ENCODE results near the gene PGAM5. TPM values are rescaled to one million over a fixed set of nuclear protein-coding genes. Genes with fewer than 3 reads are reported as not detected.

PGAM5 gene
- total and polyA plus RNA-seq, 2 of the 4 experiments (the other 2 are of a cell fraction) = 25.2 to 37.8 TPM

GRCh38 chr12:132764231-132764630 lies 53.6 kb downstream of the PGAM5 start:
- ChIA-PET POLR2A (ENCODE audit: unreplicated experiment) (no interaction called here), CTCF (no interaction called here)
- Histone ChIP-seq H3K27ac (ENCODE audit: insufficient read depth, low read length) (no peak overlapping the region), H3K4me2 (ENCODE audit: low read depth, low read length) (no peak overlapping the region), H3K4me3 (ENCODE audit: insufficient read depth, low read depth, low read length) (no peak overlapping the region), H2AK9ac (replicated peaks; ENCODE audit: low read depth, low read length, poor library complexity) (no peak overlapping the region), H2BK120ac (ENCODE audit: low read depth, low read length) (no peak overlapping the region), H4K20me1 (ENCODE audit: insufficient read depth, low read length) (peaks cover 27% of the 10 kb centered on the region), H2BK5ac (ENCODE audit: low read depth, low read length, poor library complexity, severe bottlenecking) (no peak overlapping the region), H3K9me1 (ENCODE audit: insufficient read depth, low read length) (peaks cover 9% of the 10 kb centered on the region), H3K18ac (ENCODE audit: low read depth, low read length) (no peak overlapping the region), H2AFZ (replicated peaks; ENCODE audit: low read length, poor library complexity) (no peak overlapping the region), H3K9me3 (ENCODE audit: control insufficient read depth, insufficient read depth, low read length) (no peaks in the 10 kb centered on the region), H2AK5ac (ENCODE audit: low read depth, low read length) (no peak overlapping the region), H3K23ac (ENCODE audit: low read depth, low read length) (no peak overlapping the region), H3K14ac (replicated peaks; ENCODE audit: low read depth, low read length) (no peak overlapping the region), H3K36me3 (ENCODE audit: control insufficient read depth, insufficient read depth, low read length) (peaks cover 7% of the 10 kb centered on the region), H4K8ac (ENCODE audit: low read depth in 2 of 2, low read length in 2 of 2) (no peak overlapping the region), H3K4me1 (ENCODE audit: control insufficient read depth, insufficient read depth, low read length) (peaks cover 7% of the 10 kb centered on the region), H3K9ac (ENCODE audit: low read depth, low read length) (no peak overlapping the region), H2BK15ac (ENCODE audit: low read depth, low read length) (no peak overlapping the region), H3K27me3 (ENCODE audit: control insufficient read depth, insufficient read depth, low read length) (no peaks in the 10 kb centered on the region), H4K5ac (ENCODE audit: low read depth, low read length) (no peak overlapping the region), H3K79me1 (ENCODE audit: low read depth in 1 of 2, low read length in 2 of 2) (peaks cover 0 to 43% of the 10 kb centered on the region in 2 experiments; a peak in 3 of 4 replicates), H3K4ac (ENCODE audit: low read depth, low read length) (no peak overlapping the region), H4K91ac (ENCODE audit: insufficient read depth, low read depth, low read length) (no peak overlapping the region), H3K56ac (ENCODE audit: extremely low read depth, insufficient read depth, low read length) (no peak overlapping the region), H2BK20ac (ENCODE audit: low read depth, low read length) (no peak overlapping the region)
- ATAC-seq (ENCODE audit: low read depth) (no peak), DNase-seq (no peak)
- WGBS, 2 experiments (ENCODE audit: extremely low coverage in 2 of 2, insufficient read length in 1 of 2) = 100% methylated on average over 1 of the region's 20 CpGs; no CpG with 5 or more reads in 1 of the 2 experiments
- dilution Hi-C loops (cut with HindIII; ENCODE audit: low sequenced_read_pairs, unreplicated experiment) = no loop called here
- BruUV-seq (replicated peaks) = no TSS peak
- intact Hi-C loops (cut with micrococcal nuclease) = no loop called here
- TF ChIP-seq FOS (IDR thresholded peaks at IDR 0.05; ENCODE audit: low read depth, low read length) (no peak), RCOR1 (IDR thresholded peaks at IDR 0.05; ENCODE audit: insufficient replicate concordance, low read length) (no peak), RAD21 (IDR thresholded peaks at IDR 0.05; ENCODE audit: low read length) (no peak), CTCF (conservative IDR thresholded peaks at IDR 0.05; ENCODE audit: low read depth, low read length) (no peak), RFX5 (IDR thresholded peaks at IDR 0.05; ENCODE audit: low read depth, low read length) (no peak), SMC3 (IDR thresholded peaks at IDR 0.05; ENCODE audit: low read depth, low read length) (no peak), CEBPB (IDR thresholded peaks at IDR 0.05; ENCODE audit: low read depth, low read length) (no peak), MXI1 (IDR thresholded peaks at IDR 0.05; ENCODE audit: borderline replicate concordance, low read depth, low read length) (no peak), ELK1 (IDR thresholded peaks at IDR 0.05; ENCODE audit: borderline replicate concordance, low read depth, low read length) (no peak), POLR2A (IDR thresholded peaks at IDR 0.05; ENCODE audit: low read depth, low read length) (no peak), MAZ (IDR thresholded peaks at IDR 0.05; ENCODE audit: borderline replicate concordance, low read depth, low read length) (no peak), NFE2L2 (IDR thresholded peaks at IDR 0.05; ENCODE audit: low read depth, low read length) (no peak), BHLHE40 (IDR thresholded peaks at IDR 0.05; ENCODE audit: low read depth, low read length) (no peak), CHD1 (IDR thresholded peaks at IDR 0.05; ENCODE audit: low read depth, low read length) (no peak), USF2 (IDR thresholded peaks at IDR 0.05; ENCODE audit: low read depth, low read length) (no peak), MAFK (IDR thresholded peaks at IDR 0.05; ENCODE audit: low read depth, low read length) (no peak)
- in situ Hi-C loops (cut with MboI; ENCODE audit: low sequenced_read_pairs) = no loop called here
